Cardiac fibroblast (primary cell): ENCODE data around the gene AOPEP.

Experiments
- DNase-seq, 2 donors: peaks; one replicate each; pipeline versions ENCODE4 v3.0.0 to v3.0.0-alpha.2; 2010; ENCODE audit warnings: low read depth in 2 of 2
- H3K4me3 ChIP-seq, 2 donors: replicated peaks in 1 of 2; 1 replicate in 1 of 2; 2 replicates in 1 of 2; pipeline ENCODE4 v1.5.1; 2011; ENCODE audit warnings: low read depth in 2 of 2, low read length in 2 of 2, mild to moderate bottlenecking in 2 of 2, moderate library complexity in 1 of 2
- TF ChIP-seq, protein P1 (sequence below): IDR thresholded peaks from one replicate; pipeline ENCODE4 v1.5.1; 2011; ENCODE audit warnings: low read depth, mild to moderate bottlenecking, low read length, inconsistent platforms

AOPEP gene

DNA sequence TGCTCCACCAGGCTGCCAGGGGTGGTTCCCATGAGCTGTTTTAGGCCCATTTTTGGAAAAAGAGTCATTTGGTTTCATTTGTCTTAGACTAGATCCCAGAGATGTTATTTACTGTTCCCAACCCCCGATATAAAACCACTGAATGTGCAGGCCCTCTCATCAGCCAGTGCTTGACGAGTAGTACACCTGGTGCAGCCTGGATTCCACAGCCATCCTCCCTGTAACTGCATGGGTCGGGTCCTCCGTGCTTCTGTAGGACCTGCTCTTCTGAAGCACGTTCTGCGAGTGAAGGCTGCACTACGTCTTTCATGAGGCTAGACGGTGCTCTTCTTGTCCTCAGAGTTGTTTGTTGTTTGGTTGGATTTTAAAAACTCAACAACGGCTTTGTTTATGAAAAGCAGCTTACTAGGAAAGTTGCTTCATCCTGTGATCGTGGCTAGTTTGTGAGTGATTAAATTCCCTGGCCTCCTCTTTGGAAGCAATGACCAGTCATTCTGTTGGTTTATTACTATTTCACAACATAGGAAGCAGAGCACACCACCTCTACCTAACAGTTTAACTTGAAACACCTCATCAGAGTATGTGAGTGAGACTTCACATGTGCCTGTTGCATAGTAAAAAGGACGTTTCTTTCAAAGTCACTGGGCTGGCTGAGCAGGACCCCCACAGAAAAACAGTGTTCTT lies 135.2 kb downstream of the AOPEP start:
- DNase-seq, result peak; percentile 66 to 86
- TF ChIP-seq, protein P1, sequence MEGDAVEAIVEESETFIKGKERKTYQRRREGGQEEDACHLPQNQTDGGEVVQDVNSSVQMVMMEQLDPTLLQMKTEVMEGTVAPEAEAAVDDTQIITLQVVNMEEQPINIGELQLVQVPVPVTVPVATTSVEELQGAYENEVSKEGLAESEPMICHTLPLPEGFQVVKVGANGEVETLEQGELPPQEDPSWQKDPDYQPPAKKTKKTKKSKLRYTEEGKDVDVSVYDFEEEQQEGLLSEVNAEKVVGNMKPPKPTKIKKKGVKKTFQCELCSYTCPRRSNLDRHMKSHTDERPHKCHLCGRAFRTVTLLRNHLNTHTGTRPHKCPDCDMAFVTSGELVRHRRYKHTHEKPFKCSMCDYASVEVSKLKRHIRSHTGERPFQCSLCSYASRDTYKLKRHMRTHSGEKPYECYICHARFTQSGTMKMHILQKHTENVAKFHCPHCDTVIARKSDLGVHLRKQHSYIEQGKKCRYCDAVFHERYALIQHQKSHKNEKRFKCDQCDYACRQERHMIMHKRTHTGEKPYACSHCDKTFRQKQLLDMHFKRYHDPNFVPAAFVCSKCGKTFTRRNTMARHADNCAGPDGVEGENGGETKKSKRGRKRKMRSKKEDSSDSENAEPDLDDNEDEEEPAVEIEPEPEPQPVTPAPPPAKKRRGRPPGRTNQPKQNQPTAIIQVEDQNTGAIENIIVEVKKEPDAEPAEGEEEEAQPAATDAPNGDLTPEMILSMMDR, result no peak
- no peak overlapping the region for H3K4me3 ChIP-seq

DNA sequence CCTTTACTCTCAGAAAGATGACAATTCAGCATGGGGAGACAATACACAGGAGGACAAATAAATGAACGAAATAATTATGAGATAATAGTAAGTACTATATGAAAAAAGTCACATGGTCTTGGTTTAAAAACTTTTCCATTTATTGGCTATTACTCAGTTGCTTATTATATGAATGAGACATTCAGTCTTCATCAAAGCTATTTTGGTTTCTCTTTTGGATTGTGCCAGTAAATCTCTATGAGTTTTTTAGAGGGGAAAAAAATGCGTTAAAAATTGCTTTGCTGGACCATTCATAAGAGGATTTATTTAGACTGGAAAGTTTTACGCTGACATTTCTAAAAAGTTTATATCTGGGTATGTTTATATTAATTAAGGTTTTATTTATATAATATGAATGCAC lies 137.7 kb downstream of the AOPEP start:
- H3K4me3 ChIP-seq, result no peak overlapping the region
- TF ChIP-seq, protein P1, result no peak
- DNase-seq, result peak in 1 of 2 donors; percentile 43

DNA sequence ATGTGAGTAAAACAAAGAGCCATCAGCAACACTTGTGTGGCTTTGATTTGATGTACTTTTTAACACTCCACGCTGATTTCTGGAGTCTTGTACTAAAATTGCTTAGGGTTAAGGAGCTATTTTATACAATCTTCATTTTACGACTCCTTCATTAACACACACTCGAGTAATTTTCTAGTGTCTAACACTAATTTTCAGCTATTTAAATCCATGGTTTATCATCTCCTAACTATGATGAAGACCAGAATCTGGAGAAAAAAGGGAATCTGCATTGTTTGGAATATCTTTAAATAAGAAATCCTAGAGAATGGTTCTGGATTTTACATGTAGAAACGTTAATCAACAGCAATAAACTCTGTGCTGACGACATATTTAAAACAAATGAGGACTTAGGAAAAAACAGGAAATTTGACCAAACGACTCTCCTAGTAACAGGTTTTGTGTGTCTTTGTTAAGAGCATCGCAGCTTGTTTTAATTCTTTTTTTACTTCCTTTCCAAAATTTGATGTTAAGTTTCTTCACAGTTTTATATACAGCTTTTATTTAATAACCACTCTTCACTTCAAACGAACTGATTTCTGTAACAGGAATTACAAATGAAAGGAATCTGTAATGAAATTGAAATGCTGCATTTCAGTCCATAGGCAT lies 138.5 kb downstream of the AOPEP start:
- DNase-seq, result no peak
- no peak overlapping the region for H3K4me3 ChIP-seq
- TF ChIP-seq, protein P1, result no peak

DNA sequence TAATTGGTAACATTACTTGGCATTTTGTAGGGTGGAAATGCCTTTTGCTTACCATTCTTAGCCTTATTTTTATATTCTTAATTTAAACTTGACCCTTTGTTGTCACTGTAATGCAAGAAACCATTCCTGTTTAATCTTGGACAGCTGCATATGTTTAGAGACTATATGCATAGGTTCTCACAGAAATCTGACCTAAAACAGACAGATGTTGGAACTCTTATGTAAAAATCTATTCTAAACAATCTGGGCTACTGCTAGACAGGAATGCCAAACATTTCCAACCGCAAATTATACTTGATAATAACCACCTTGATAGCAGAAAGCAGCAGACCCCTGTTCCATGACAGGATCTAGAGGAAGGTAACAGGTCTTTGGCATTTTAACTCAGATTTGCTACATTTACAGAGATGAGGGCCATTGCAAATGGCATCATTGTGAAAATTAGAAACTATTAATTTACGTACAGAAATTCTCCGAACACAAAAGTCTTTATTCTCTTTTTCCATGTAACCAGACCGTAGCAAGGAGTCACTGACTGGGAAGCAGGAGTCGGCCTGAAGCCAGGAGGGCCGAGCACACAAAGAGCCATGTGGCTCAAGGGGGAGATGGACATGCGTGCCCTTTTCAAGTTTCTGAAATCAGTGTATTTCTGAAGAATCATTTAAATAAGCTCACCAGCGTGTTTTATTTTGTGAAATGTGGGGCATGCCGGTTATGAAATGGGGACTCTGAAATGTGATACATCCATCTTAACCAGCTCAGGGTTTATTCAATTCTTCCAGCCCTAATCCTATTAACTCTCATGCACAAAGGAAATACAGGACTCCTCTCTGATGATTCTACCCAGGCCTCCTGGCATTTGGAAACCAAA lies 139.3 kb downstream of the AOPEP start:
- peak in 1 of 2 donors; percentile 28 for DNase-seq
- TF ChIP-seq, protein P1, result no peak
- no peak overlapping the region for H3K4me3 ChIP-seq

DNA sequence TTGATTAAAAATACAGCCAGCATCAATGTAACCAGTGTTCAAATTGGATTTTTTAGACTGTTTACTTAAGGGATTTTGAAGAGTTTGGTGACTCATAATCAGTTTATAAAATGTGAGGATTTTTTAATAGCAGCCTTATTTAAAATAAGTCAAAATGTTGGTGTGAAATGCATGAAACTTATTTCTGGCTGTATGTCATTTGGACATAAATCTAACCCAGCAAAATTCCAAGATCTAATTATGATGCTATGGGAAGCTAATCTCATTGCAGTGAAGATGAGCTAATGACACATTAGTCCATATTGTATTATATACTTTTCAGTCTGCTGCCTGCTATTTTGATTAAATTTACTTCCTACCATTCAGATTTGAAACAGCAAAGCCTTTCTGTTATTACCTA lies 140.3 kb downstream of the AOPEP start:
- TF ChIP-seq, protein P1, result no peak
- H3K4me3 ChIP-seq, result no peak overlapping the region

DNA sequence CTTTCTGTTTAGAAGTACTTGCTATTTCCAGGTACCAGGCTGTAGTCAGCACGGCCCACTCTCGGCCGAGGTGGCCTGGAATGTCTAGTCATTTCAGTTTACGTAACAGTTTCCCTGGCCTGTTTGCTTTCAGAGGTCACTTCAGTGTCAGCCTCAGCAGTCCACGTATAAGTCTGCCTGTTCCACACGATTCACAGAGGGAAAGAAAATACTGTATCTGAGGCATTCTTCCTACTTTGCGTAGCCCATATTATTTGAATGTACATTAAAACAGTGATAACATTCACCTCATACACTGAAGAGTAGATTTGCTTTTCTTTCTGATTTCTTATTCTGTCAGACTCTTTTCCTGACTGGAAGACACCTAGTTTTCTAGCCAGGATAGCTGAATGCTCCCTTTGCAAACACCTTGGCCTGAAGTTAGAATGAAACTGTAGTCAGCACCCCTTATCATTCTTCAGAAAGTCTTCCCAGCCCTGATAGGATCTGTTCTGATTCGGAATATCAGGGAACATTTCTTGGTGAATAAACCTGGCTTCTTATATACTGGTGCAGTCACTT lies 140.9 kb downstream of the AOPEP start:
- DNase-seq, result peak; percentile 89 to 95
- TF ChIP-seq, protein P1, result no peak
- H3K4me3 ChIP-seq, result no peak overlapping the region

More for the DNA sequence above, 140.3 kb downstream of the AOPEP start:
- DNase-seq, result peak in 1 of 2 donors; percentile 40
